HG02884 (cell line): Measurements from ENCODE around the gene AOPEP.

ENCODE experiments used
- ATAC-seq: cut with Tn5 transposase; IDR thresholded peaks from one replicate; pipeline ENCODE4 v1.9.1; 2021; ENCODE audit warnings: mild to moderate bottlenecking, moderate library complexity; ENCODE audit not compliant: unreplicated experiment

The AOPEP gene

GRCh38 chr9:95047452-95048224 is 321.1 kb downstream of the AOPEP start:
- no peak for ATAC-seq

- ATAC-seq: peak; percentile 62
Measured at GRCh38 chr9:95048225-95049087, 322.0 kb downstream of the AOPEP start.

GRCh38 chr9:95049761-95050160 is 323.3 kb downstream of the AOPEP start:
- no peak for ATAC-seq

- no peak for ATAC-seq
Measured at GRCh38 chr9:95053611-95054570, 327.4 kb downstream of the AOPEP start.

- no peak for ATAC-seq
Measured at GRCh38 chr9:95055334-95055850, 328.9 kb downstream of the AOPEP start.

DNA sequence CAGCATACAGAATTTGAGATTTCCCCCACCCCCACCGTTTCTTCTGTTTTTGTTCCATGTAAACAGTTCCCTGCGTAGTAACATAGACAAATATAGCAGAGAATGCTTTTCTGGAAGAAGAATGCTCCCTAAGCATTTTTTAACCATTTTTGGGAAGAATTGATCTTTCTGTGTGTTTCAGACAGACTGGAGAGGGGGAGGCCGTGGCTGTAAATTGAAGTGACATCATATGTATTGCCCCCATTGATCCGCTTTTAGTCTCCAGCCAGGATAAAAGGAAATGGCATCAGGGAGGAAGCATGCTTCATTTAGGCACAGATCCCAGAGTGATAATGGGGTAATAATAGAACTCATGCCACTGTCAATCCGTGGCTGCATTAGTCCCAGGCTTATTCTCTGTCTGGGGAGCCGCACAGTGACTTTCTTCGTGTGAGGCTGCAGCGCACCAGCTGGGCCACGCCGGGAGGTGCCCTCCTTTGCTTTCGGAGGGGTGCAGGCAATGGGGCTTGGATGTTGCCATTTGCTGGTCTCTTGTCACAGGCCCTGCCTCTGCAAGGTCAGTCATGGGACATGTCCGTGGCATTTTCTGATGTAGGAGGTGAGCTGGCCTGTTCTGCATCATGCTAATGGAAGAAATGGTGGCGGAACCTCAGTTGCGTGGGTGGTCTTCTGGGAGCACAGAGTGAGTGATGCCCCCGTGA is 329.5 kb downstream of the AOPEP start:
- ATAC-seq: no peak

GRCh38 chr9:95057101-95057500 is 330.6 kb downstream of the AOPEP start:
- no peak for ATAC-seq

DNA sequence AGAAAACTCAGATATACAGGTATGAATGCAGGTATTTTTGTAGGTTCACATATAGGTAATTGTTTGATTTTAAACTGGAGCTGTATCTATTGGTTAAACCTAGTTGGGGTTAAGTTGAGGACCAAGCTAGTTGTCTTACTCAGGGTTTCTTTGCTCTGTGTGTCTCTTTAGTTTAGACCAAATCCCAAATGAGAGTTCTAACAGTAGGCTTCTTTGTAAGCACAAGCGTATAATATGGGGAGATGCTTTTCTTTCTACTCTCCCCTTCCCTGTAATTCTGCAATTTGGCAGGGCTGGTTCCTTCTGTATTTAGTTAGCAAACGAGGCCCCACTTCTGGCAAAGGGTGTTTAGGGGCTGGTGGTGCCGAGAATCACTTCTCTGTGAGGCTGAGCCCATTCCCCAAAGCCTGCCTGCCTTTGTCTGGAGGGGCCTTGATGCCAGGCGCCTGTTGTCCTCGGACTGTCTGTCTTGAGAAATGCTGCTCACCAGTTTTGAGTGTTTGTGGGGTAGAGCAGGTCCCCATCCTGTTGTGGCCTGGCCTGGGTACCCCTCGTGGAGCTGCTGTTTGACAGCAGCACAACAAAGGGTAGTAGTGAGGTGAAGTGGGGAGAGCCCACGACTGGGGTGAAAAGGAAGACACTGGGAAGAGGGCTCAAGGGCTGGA is 331.8 kb downstream of the AOPEP start:
- no peak for ATAC-seq

- no peak for ATAC-seq
Measured at GRCh38 chr9:95058795-95059386, 332.4 kb downstream of the AOPEP start.

GRCh38 chr9:95060234-95060633 is 333.7 kb downstream of the AOPEP start:
- no peak for ATAC-seq

DNA sequence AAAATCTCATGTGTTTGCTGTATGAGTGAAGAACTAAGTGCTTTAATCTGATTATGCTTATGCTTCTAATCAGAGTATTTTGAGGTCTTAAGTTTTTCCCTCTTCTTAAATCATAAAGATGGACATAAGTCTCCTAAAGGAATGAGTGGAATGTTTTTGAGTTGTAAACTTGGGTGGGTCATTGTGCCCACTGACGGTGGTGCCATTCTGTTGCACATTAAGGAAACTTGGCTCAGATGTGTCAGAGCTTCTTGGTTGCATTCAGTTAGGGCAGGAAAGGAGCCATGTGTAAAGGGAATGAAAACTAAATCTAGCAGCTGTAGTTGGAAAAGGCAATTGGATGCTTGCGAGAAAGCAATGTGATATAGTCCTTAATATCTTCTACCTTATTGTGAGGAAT is 334.4 kb downstream of the AOPEP start:
- no peak for ATAC-seq

DNA sequence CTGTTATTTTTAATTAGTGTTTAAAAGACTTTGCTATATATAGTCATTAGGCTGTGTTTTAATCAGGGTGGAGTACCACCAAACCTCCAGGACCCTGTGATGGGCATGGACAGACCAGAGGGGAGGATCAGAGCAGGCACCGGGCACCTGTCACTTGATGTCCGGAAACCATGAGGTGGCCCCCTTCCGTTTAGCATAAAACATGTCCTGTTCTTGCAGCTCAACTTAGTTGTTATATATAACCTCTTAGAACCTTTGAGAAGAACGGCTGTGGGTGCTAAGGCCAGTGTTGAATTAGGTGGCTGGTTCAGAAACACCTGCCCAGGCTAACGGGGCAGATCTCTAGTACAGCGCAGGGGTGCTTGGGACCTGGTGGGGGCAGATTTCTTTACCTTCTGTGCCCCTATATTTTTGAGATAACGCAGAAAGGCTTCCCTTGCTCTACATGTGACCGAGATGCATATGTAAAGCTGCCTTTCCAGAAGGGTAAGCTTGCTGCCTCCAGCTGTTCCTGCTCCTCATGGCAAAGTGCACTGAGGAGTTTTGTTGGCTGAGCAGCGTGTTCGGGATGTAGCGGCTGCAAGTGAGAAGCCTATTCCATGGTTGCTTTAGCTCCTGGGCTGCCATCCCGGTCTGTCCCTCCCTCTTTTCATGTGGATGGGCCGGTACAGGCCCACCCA is 335.6 kb downstream of the AOPEP start:
- no peak for ATAC-seq

DNA sequence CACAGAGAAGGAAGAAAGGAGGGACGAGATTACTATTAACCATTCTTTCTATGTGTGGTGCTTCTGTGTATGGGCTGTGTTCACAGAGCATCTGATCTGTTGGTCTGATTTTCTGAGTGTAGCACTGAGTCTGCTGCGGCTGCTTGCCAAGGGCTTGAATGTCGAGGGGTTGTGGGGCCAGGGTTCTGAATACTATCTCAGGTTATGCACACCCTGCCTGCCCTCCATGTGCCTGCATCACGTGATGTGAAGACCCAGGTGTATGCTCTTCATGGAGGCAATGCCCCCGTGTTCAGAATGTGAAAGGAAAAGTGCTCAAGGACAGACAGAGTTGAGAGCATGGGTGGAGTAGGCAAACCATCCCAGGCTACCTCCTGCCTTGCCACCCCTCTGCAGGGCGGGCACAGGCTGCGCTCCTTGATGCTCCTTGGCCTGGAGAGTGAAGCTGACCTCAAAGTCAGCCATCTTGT is 336.1 kb downstream of the AOPEP start:
- ATAC-seq: no peak

GRCh38 chr9:95063300-95063699 is 336.8 kb downstream of the AOPEP start:
- no peak for ATAC-seq

- no peak for ATAC-seq
Measured at GRCh38 chr9:95065224-95065623, 338.7 kb downstream of the AOPEP start.

DNA sequence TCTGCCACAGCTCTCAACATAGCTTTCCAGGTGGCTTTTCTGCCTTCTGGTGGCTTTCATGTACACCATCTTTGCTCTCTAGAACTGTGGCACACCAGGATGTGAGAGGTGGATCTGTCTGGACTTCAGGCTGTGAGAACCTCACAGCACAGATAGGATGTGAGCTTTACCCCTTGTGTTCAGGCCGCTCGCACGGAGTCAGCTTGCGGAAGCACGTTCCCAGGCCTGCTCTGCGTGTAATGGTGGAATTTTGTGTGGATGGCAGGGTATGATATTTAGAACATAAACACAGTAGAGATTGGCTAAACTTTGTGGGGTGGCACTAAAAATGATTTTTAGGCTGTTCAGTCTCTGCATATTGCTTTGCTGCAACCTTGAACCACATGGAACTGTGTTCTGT is 340.6 kb downstream of the AOPEP start:
- ATAC-seq: no peak

GRCh38 chr9:95067897-95068296 is 341.4 kb downstream of the AOPEP start:
- no peak for ATAC-seq

- no peak for ATAC-seq
Measured at GRCh38 chr9:95070549-95071021, 344.1 kb downstream of the AOPEP start.
